GM21717 (cell line): ENCODE measurements around the gene DPM1.
"Not testable (repeated sequence)": the region's sequence is repeated elsewhere in the genome, so short reads cannot be mapped to it uniquely, and the experiment has no call there.

Experiments
- ATAC-seq: cut with Tn5 transposase; IDR thresholded peaks from one replicate; pipeline ENCODE4 v1.9.1; 2021; ENCODE audit warnings: mild to moderate bottlenecking, moderate library complexity; ENCODE audit not compliant: unreplicated experiment

DPM1 gene

GRCh38 chr20:50980071-50980681 is 21.8 kb upstream of the DPM1 start:
- ATAC-seq, result no peak

DNA sequence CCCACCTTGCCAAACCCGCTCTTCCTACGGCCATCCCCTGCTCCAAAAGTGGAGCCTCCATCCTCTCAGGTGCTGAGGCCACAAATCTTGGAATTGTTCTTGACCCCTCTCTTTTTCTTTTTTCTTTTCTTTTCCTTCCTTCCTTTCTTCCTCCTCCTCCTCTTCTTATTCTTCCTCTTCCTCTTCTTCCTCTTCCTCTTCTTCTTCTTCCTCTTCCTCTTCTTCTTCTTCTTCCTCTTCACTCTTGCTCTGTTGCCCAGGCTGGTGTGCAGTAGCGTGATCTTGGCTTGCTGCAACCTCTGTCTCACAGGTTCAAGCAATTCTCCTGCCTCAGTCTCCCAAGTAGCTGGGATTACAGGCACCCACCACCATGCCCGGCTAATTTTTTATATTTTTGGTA is 20.2 kb upstream of the DPM1 start:
- not testable (repeated sequence) for ATAC-seq

DNA sequence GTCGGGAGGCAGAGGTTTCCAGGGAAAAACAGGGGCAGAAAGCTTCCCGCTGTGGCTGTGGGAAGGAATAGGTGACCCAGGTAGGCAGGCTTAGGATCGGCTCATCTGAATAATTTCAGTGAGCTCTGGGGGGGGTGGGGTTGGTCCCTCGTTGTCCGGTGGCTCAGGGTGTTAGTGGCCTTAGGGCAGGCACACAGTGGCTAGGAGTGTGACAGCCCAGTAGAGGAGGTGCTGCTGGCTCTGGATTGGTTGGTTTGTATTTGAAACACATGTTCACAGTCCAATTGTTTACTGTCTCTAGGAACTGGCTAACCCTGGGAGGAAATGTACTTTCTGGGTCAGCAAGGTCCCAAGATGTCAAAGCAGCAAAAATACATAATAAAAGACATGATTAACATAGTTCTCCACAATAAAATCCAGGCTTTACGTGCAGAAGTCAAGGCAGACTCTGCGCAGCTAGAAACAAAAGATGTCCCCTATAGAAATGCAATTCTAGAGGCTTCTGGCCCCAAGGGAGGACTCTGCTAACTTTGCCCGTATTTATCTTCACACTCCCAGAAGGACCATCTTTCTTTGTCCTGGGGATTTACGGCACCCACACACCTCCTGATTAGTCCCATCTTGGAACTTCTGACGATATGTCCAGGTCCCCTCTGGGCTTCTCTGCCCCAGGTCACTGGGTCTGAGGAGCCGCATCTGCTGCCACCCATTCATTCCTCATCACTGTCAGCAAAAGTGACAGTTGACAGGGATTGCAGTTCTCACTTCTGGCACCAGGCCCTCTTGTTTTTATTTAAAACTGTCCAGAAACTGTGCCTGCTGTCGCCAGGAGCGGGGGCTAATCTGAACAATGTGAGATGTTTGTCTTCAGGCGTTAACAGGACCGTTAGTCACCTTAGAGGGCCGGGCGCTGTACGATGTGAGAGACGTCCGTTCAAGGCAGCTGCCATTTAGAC is 19.0 kb upstream of the DPM1 start:
- ATAC-seq, result no peak

DNA sequence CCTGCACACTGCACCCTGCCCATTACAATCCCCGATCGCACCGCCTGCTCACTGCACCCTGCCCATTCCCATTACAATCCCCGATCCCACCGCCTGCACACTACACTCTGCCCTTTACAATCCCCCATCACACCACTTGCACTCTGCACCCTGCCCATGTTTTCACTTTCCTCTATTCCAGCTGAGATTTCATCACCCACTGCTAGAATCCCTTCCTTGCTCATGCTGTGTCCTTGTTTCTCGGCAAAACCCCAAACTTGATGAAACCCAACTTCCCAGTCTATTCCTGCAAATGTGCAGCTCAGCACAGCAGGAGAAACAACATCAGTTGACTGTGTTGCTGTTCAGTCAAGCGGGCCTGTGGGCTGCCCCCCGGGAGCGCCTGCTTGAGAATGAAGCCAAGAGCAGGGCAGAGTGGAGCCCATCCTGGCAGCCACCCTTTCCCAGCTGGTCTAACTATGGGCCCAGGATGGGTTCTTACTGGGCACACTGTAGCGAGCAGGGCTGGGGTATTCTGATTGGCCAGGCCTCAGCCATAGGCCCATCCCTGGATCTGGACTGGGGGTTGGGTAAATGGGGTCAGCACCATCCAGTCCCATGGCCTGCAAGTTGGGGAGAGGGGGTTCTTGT is 17.5 kb upstream of the DPM1 start:
- ATAC-seq, result no peak

GRCh38 chr20:50969912-50970311 is 11.6 kb upstream of the DPM1 start:
- ATAC-seq, result no peak

DNA sequence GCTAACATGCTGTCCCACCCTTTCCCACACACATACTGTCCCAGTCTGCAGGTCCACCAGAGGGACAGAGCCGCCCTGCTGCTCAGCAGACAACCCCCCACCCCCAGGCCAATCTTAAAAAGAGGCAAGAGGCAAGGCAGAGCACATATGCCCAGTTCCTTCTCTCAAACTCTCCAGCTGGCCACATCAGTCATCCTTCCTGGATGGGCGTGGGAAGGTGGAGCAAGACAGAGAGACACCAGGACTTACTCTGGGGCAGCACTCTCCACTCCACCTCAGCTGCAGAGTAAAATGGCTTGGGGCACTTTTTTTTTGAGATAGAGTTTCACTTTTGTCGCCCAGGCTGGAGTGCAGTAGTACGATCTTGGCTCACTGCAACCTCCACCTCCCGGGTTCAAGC is 11.1 kb upstream of the DPM1 start:
- ATAC-seq, result no peak

GRCh38 chr20:50968289-50968688 is 10.0 kb upstream of the DPM1 start:
- no peak for ATAC-seq

DNA sequence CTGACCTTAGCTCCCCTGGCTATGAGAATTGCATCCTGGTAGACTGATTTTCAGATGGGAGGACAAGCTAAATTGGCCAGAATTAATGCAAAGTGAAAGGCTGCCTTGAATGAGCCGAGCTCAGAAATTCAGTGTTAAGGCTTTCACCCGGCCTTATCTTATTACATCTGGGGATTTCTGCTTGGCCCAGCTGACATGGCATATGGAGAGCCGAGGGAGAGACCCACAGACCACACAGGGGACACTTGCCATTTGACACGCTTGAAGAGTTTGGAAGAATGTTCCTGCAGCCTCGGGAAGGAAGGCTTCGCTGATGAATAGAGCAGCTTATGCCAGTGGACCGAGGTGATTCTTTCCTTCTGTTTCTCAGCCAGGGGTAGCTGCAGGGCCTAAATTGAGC is 9.3 kb upstream of the DPM1 start:
- no peak for ATAC-seq

DNA sequence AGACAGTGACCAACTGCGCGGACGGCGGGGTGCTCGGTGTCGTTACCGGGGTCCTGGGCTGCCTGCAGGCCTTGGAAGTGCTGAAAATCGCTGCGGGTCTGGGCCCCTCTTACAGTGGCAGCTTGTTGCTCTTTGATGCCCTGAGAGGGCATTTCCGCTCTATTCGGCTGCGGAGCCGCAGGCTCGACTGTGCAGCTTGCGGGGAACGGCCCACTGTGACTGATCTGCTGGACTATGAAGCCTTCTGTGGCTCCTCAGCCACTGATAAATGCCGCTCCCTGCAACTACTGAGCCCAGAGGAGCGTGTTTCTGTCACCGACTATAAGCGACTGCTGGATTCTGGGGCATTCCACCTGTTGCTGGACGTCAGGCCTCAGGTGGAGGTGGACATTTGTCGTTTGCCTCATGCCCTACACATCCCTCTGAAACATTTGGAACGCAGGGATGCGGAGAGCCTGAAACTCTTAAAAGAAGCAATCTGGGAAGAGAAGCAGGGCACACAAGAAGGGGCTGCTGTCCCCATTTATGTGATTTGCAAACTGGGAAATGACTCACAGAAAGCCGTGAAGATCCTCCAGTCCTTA is 1.3 kb upstream of the DPM1 start:
- ATAC-seq, result no peak

- peak; percentile 71 for ATAC-seq
Measured at GRCh38 chr20:50958615-50959542, 547 bp upstream of the DPM1 start, which contains the start of gene MOCS3. MOCS3 (plus strand) TSS chr20:50958818; CDS start chr20:50958843, 25 bp downstream.

GRCh38 chr20:50957276-50957675 is 1.1 kb downstream of the DPM1 start:
- ATAC-seq, result no peak

- no peak for ATAC-seq
Measured at GRCh38 chr20:50953821-50954220, 4.5 kb downstream of the DPM1 start.

GRCh38 chr20:50953196-50953595 is 5.1 kb downstream of the DPM1 start:
- ATAC-seq, result no peak

DNA sequence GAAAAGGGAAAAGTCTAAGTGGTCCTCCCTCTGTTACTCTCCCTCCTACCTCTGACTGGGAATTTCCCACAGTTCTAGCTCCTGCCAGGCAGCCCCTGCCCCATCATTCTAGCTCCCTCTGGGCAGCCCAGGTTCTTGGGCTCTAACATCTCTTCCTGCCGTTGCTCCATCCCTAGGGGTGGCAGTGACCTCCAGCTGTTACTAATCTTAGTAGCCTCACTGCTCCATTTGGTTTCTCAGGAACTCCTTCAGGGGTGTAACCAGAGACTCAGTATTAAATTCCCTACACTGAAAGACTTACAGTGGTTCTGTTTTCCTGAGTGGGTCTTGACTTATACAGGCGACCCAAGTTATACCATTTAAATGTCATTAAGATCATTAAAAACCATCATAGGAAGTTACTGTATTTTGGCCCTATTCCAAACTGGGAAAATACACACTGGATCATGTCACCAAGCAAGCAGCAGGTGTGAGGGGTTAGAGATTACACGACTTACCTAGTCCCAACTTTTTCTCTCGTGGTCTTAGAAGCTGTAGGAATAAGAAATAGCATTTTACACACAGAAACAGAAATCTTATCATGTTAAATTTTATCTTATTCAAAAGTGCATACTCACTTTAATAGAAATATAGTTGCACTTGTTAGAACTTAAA is 10.1 kb downstream of the DPM1 start:
- ATAC-seq, result no peak

- no peak for ATAC-seq
Measured at GRCh38 chr20:50943069-50943468, 15.3 kb downstream of the DPM1 start.

GRCh38 chr20:50933589-50933988 is 24.7 kb downstream of the DPM1 start:
- no peak for ATAC-seq

DNA sequence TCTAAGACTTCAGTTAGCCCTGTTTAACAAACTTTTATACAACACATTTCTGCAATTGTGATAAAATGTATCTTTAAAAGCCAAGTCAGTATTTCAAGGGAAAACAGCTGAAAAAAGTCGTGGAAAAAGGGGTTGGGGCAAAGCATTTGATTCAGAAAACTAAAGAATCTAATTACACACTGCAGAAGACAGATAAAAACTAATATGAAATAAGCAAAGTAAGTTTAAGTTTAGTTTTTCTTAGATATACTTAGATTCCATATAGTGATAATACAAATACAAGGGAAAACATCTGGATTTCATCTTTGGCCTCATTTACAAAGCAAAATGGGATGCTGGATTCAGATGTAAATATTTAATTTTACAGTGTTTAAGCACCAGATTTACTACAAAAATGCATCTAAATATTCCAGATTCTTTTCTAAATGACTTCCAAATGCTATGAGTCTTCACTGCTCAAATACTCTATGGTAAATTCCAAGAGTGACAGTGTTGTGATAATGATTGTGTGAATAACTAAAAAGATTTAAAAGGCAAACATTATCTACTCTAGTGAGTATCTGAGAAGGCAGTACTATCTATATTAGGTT is 25.5 kb downstream of the DPM1 start:
- no peak for ATAC-seq

DNA sequence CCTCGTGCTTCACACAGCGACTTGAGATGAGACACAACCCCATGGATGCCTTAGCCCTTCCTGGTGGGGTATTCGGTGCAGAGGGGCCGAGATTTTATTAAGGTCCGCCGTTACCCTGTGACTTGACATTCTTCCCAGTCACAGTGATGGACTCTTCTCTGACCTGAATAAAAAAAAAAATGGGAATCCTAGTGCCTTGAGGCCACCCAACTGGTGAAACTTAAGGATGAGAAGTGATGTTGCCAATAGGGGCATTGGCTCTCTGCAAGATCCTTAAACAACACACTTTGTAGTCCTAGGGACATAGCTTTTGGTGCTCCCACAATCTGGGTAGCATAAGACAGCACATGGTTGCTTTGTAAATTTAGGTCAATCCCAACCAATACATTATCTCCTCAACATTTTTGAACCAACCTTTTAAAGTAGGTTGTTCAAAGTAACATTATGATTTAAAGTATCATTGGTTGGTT is 26.3 kb downstream of the DPM1 start:
- ATAC-seq, result no peak

GRCh38 chr20:50931306-50932015 is 26.9 kb downstream of the DPM1 start, which contains the start of gene ADNP:
ADNP (minus strand) TSS chr20:50931437; CDS start chr20:50903996, 27,441 bp downstream.
- ATAC-seq, result peak; percentile 47
